IPS-18c (cell line): ENCODE data around the gene MBD5.

Source experiments
- H3K4me3 ChIP-seq: 2 replicates; pipeline ENCODE4 v1.7.0; 2013; ENCODE audit warnings: low read depth, mild to moderate bottlenecking, low read length, moderate library complexity; ENCODE audit not compliant: insufficient read depth
- H3K9me3 ChIP-seq: one replicate; pipeline ENCODE4 v1.6.1; 2013; ENCODE audit warnings: mild to moderate bottlenecking, low read length, moderate library complexity; ENCODE audit not compliant: control insufficient read depth, insufficient read depth

MBD5 gene

GRCh38 chr2:148554459-148555247 is 533.8 kb downstream of the MBD5 start:
- H3K4me3 ChIP-seq = no peak overlapping the region
- H3K9me3 ChIP-seq = peaks cover 2% of the 10 kb centered on the region

GRCh38 chr2:148555622-148556294 is 534.9 kb downstream of the MBD5 start:
- Histone ChIP-seq H3K9me3 (peaks cover 2% of the 10 kb centered on the region), H3K4me3 (no peak overlapping the region)

GRCh38 chr2:148557844-148558436 is 537.0 kb downstream of the MBD5 start:
- Histone ChIP-seq H3K4me3 (no peak overlapping the region), H3K9me3 (peaks cover 2% of the 10 kb centered on the region)

DNA sequence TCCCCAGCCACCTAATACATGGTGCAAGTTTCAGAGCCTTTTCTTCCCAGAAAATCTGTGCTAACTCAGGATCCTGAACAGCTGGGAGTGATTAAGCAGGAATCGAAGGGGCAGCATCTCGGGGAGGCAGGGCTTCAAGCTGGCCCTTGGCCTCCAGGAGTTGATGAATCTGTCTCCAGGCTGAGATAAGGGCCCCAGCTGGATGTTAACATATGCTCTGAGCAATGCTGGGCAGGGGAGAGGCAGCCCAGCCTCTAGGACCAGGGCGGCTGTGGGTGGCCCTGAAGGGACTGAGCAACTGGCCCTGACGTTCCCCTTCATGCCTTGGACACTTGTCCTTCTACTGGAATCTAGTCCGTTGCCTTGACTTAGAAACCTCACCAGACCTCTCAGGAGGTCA is 539.6 kb downstream of the MBD5 start:
- Histone ChIP-seq H3K9me3 (peaks cover 2% of the 10 kb centered on the region), H3K4me3 (no peak overlapping the region)

DNA sequence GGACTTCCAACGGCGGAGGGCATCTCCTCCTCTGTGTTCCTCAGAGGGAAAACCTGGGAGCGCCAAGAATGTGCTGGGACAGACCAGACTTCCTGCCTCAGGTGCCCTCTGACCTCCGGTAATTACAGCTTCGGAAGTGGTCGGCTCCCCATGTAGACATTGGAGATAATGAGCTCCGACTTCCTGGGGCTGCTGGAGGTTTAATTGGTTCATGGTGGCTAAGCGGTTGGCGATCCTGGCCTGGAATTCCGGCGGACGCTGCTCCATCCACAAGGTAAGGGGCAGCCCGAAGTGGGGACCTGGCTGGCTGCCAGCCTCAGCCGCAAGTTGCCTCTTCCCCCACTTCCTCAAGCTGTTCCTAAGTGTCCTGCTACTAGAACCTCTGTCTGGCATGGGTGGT is 540.5 kb downstream of the MBD5 start:
- H3K4me3 ChIP-seq = no peak overlapping the region
- peaks cover 2% of the 10 kb centered on the region for H3K9me3 ChIP-seq

GRCh38 chr2:148565272-148565894 is 544.5 kb downstream of the MBD5 start:
- no peaks in the 10 kb centered on the region for H3K9me3 ChIP-seq
- H3K4me3 ChIP-seq = no peak overlapping the region
